GM23248 (cell line): ENCODE data around the gene PDE6D. TPM values are rescaled to one million over a fixed set of nuclear protein-coding genes. Genes with fewer than 3 reads are reported as not detected.

Source experiments
- DNase-seq: peaks from one replicate; pipeline ENCODE4 v3.0.0-alpha.2; 2015
- H2AFZ ChIP-seq: fragments of 200-600 bp; sonication (generic); 2 replicates; pipeline ENCODE4 v1.6.1; 2016; ENCODE audit warnings: antibody characterized with exemption
- H3F3A ChIP-seq: fragments of 200-600 bp; sonication (generic); 2 replicates; pipeline ENCODE4 v1.6.1; 2016; ENCODE audit warnings: mild to moderate bottlenecking, antibody characterized with exemption, mixed run types; ENCODE audit not compliant: insufficient read depth
- H3K27ac ChIP-seq: fragments of 200-600 bp; sonication (generic); 2 replicates; pipeline ENCODE4 v1.5.1; 2016; ENCODE audit warnings: mild to moderate bottlenecking
- H3K27me3 ChIP-seq: fragments of 200-600 bp; sonication (generic); replicated peaks from 2 replicates; pipeline ENCODE4 v1.6.1; 2016; ENCODE audit warnings: mild to moderate bottlenecking; ENCODE audit not compliant: insufficient read depth
- H3K36me3 ChIP-seq: fragments of 200-600 bp; sonication (generic); 2 replicates; pipeline ENCODE4 v1.6.1; 2016; ENCODE audit warnings: low read depth, mild to moderate bottlenecking
- H3K4me1 ChIP-seq: fragments of 200-600 bp; sonication (generic); 2 replicates; pipeline ENCODE4 v1.6.1; 2016; ENCODE audit warnings: mild to moderate bottlenecking; ENCODE audit not compliant: insufficient read depth
- H3K4me2 ChIP-seq: fragments of 200-600 bp; sonication (generic); one replicate; pipeline ENCODE4 v1.6.1; 2016; ENCODE audit warnings: mild to moderate bottlenecking; ENCODE audit not compliant: unreplicated experiment
- H3K4me3 ChIP-seq: fragments of 200-600 bp; sonication (generic); 2 replicates; pipeline ENCODE4 v1.5.1; 2016; ENCODE audit warnings: mild to moderate bottlenecking
- H3K79me2 ChIP-seq: fragments of 200-600 bp; sonication (generic); 2 replicates; pipeline ENCODE4 v1.6.1; 2016; ENCODE audit warnings: mild to moderate bottlenecking; ENCODE audit not compliant: insufficient read depth
- H3K9ac ChIP-seq: fragments of 200-600 bp; sonication (generic); 2 replicates; pipeline ENCODE4 v1.6.1; 2016; ENCODE audit warnings: mild to moderate bottlenecking
- H3K9me2 ChIP-seq: fragments of 200-600 bp; sonication (generic); 2 replicates; pipeline ENCODE4 v1.6.1; 2016; ENCODE audit warnings: mixed run types, mild to moderate bottlenecking, moderate library complexity; ENCODE audit not compliant: insufficient read depth
- H3K9me3 ChIP-seq: fragments of 200-600 bp; sonication (generic); one replicate; pipeline ENCODE4 v1.6.1; 2017; ENCODE audit warnings: low read depth
- H4K20me1 ChIP-seq: fragments of 200-600 bp; sonication (generic); 2 replicates; pipeline ENCODE4 v1.6.0; 2016; ENCODE audit not compliant: insufficient read depth
- EZH2 ChIP-seq: fragments of 200-600 bp; sonication (generic); IDR thresholded peaks from 2 replicates; pipeline ENCODE4 v1.6.1; 2018; ENCODE audit warnings: antibody characterized with exemption, mild to moderate bottlenecking; ENCODE audit not compliant: insufficient read depth, poor library complexity, severe bottlenecking
- EZH2phosphoT487 ChIP-seq: fragments of 200-600 bp; sonication (generic); IDR thresholded peaks from 2 replicates; pipeline ENCODE4 v1.6.1; 2018; ENCODE audit warnings: antibody characterized with exemption, moderate library complexity, mild to moderate bottlenecking, low read depth; ENCODE audit not compliant: insufficient read depth
- WGBS, 2 experiments: methylation state at CpG; one replicate each; pipeline ENCODE4 v1.1.6; 2015 to 2017; ENCODE audit warnings: low lambda C conversion rate in 2 of 2, low coverage in 1 of 2; ENCODE audit errors: missing lambda C conversion rate in 2 of 2; 5-methylcytosine and 5-hydroxymethylcytosine counted together
- in situ Hi-C: fragments of 300-500 bp; cut with MboI; formaldehyde crosslinking; loops from 2 replicates; pipeline ENCODE4 v1.15.0; 2020
- polyA plus RNA-seq: library from polyadenylated mRNA; unstranded; fragments of >200 nt; fragmentation: Nextera tagmentation; extraction: Ambion mirVana; gene quantifications from 2 replicates; pipeline ENCODE4 v1.2.1, GENCODE V29; 2016
- total RNA-seq: library from RNA; depleted of rRNA; stranded (reverse); fragments of >200 nt; shearing (Covaris generic); gene quantifications from 2 replicates; pipeline ENCODE4 v1.2.3, GENCODE V29; 2014

The PDE6D gene
- total and polyA plus RNA-seq, 2 experiments from 2014 or later: 29.5 to 36.3 TPM

GRCh38 chr2:231689124-231689893 lies 91.8 kb downstream of the PDE6D start:
- H3F3A ChIP-seq: no peaks in the 10 kb centered on the region
- H3K9me2 ChIP-seq: no peaks in the 10 kb centered on the region
- H4K20me1 ChIP-seq: no peaks in the 10 kb centered on the region
- H3K4me3 ChIP-seq: no peak overlapping the region
- no peaks in the 10 kb centered on the region for H3K79me2 ChIP-seq
- H3K27ac ChIP-seq: no peak overlapping the region
- 84 to 85% methylated on average over 15 of the region's 15 CpGs for WGBS, 2 experiments
- no peak overlapping the region for H3K4me2 ChIP-seq
- no peaks in the 10 kb centered on the region for H3K9me3 ChIP-seq
- H3K36me3 ChIP-seq: no peaks in the 10 kb centered on the region
- H3K4me1 ChIP-seq: peaks cover 6% of the 10 kb centered on the region; the same call in 1 of the 2 replicates
- in situ Hi-C loops: no loop called here
- H3K9ac ChIP-seq: no peak overlapping the region
- no peak for TF ChIP-seq EZH2
- TF ChIP-seq EZH2phosphoT487: no peak
- no peaks in the 10 kb centered on the region for H3K27me3 ChIP-seq
- H2AFZ ChIP-seq: no peak overlapping the region
- DNase-seq: no peak

GRCh38 chr2:231688719-231689118 lies 92.4 kb downstream of the PDE6D start:
- in situ Hi-C loops: no loop called here
- Histone ChIP-seq H3K27ac (no peak overlapping the region), H4K20me1 (no peaks in the 10 kb centered on the region), H3K36me3 (no peaks in the 10 kb centered on the region), H2AFZ (no peak overlapping the region), H3K27me3 (no peaks in the 10 kb centered on the region), H3K9me3 (no peaks in the 10 kb centered on the region), H3K4me1 (no peaks in the 10 kb centered on the region), H3K9me2 (no peaks in the 10 kb centered on the region), H3K9ac (no peak overlapping the region), H3F3A (no peaks in the 10 kb centered on the region), H3K79me2 (no peaks in the 10 kb centered on the region), H3K4me3 (no peak overlapping the region), H3K4me2 (no peak overlapping the region)
- 83 to 86% methylated on average over 16 to 17 of the region's 17 CpGs for WGBS, 2 experiments
- TF ChIP-seq EZH2 (no peak), EZH2phosphoT487 (no peak)
- DNase-seq: no peak

- no peaks in the 10 kb centered on the region for H3K9me2 ChIP-seq
- H4K20me1 ChIP-seq: no peaks in the 10 kb centered on the region
- no peaks in the 10 kb centered on the region for H3F3A ChIP-seq
- TF ChIP-seq EZH2phosphoT487: no peak
- no peak for TF ChIP-seq EZH2
- no peaks in the 10 kb centered on the region for H3K9me3 ChIP-seq
- no peaks in the 10 kb centered on the region for H3K36me3 ChIP-seq
- no peak overlapping the region for H3K27ac ChIP-seq
- H3K27me3 ChIP-seq: no peaks in the 10 kb centered on the region
- no peak overlapping the region for H3K4me3 ChIP-seq
- no peaks in the 10 kb centered on the region for H3K4me1 ChIP-seq
- in situ Hi-C loops: no loop called here
- no peak overlapping the region for H3K9ac ChIP-seq
- H2AFZ ChIP-seq: no peak overlapping the region
- 79 to 83% methylated on average over 4 of the region's 4 CpGs for WGBS, 2 experiments
- no peak for DNase-seq
- no peaks in the 10 kb centered on the region for H3K79me2 ChIP-seq
- H3K4me2 ChIP-seq: no peak overlapping the region
These were observed 93.1 kb downstream of the PDE6D start for GRCh38 chr2:231687961-231688360.

GRCh38 chr2:231687133-231687852 lies 93.8 kb downstream of the PDE6D start:
- no peak overlapping the region for H3K9ac ChIP-seq
- 53% methylated on average over 14 of the region's 14 CpGs for WGBS, 2 experiments
- H4K20me1 ChIP-seq: no peaks in the 10 kb centered on the region
- DNase-seq: peak; percentile 61
- TF ChIP-seq EZH2phosphoT487: no peak
- TF ChIP-seq EZH2: no peak
- in situ Hi-C loops: no loop called here
- no peaks in the 10 kb centered on the region for H3K9me2 ChIP-seq
- H3K36me3 ChIP-seq: no peaks in the 10 kb centered on the region
- no peak overlapping the region for H3K27ac ChIP-seq
- H3F3A ChIP-seq: no peaks in the 10 kb centered on the region
- no peak overlapping the region for H3K4me3 ChIP-seq
- H3K79me2 ChIP-seq: no peaks in the 10 kb centered on the region
- H3K9me3 ChIP-seq: no peaks in the 10 kb centered on the region
- no peak overlapping the region for H2AFZ ChIP-seq
- no peaks in the 10 kb centered on the region for H3K4me1 ChIP-seq
- H3K27me3 ChIP-seq: no peaks in the 10 kb centered on the region
- H3K4me2 ChIP-seq: no peak overlapping the region
